ENCODE results near the gene LY6G6C. TPM values are rescaled to one million over a fixed set of nuclear protein-coding genes. Genes with fewer than 3 reads are reported as not detected.
A peak's percentile ranks its signal among the peaks of the same experiment; 100 is the strongest.

The LY6G6C gene
- total and polyA plus RNA-seq, 2 of the 13 experiments (the other 11 are each of a cell fraction or from before 2014, with no cell fraction given) = 0.15 TPM; not detected in 1

GRCh38 chr6:31739639-31740396 is 18.3 kb upstream of the LY6G6C start, which contains the start of gene MSH5 (continued):
- TF ChIP-seq, protein P1, sequence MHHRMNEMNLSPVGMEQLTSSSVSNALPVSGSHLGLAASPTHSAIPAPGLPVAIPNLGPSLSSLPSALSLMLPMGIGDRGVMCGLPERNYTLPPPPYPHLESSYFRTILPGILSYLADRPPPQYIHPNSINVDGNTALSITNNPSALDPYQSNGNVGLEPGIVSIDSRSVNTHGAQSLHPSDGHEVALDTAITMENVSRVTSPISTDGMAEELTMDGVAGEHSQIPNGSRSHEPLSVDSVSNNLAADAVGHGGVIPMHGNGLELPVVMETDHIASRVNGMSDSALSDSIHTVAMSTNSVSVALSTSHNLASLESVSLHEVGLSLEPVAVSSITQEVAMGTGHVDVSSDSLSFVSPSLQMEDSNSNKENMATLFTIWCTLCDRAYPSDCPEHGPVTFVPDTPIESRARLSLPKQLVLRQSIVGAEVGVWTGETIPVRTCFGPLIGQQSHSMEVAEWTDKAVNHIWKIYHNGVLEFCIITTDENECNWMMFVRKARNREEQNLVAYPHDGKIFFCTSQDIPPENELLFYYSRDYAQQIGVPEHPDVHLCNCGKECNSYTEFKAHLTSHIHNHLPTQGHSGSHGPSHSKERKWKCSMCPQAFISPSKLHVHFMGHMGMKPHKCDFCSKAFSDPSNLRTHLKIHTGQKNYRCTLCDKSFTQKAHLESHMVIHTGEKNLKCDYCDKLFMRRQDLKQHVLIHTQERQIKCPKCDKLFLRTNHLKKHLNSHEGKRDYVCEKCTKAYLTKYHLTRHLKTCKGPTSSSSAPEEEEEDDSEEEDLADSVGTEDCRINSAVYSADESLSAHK (CRISPR knock-in tag; IDR thresholded peaks at IDR 0.05; ENCODE audit: borderline replicate concordance) = peak; percentile 92; the same call in 1 of the 2 replicates
- TF ChIP-seq, protein P2, sequence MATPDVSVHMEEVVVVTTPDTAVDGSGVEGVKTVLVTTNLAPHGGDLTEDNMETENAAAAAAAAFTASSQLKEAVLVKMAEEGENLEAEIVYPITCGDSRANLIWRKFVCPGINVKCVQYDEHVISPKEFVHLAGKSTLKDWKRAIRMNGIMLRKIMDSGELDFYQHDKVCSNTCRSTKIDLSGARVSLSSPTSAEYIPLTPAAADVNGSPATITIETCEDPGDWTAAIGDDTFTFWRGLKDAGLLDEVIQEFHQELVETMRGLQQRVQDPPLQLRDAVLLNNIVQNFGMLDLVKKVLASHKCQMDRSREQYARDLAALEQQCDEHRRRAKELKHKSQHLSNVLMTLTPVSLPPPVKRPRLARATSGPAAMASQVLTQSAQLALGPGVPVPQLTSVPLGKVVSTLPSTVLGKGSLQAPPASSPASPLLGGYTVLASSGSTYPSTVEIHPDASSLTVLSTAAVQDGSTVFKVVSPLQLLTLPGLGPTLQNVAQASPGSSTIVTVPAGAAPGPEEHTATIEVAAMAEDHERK (CRISPR knock-in tag; IDR thresholded peaks at IDR 0.05; ENCODE audit: low read depth) = no peak
- TF ChIP-seq PBX2 (CRISPR knock-in tag; IDR thresholded peaks at IDR 0.05) (peak; percentile 69), ZNF143 (CRISPR knock-in tag; IDR thresholded peaks at IDR 0.05) (no peak; the same call in none of the 2 replicates), ZNF891 (CRISPR knock-in tag; IDR thresholded peaks at IDR 0.05) (peak; percentile 98), RARA (CRISPR knock-in tag; IDR thresholded peaks at IDR 0.05) (peak; percentile 1), SMAD3 (CRISPR knock-in tag; IDR thresholded peaks at IDR 0.05) (peak; percentile 50; the same call in 1 of the 2 replicates), ZNF512 (CRISPR knock-in tag; IDR thresholded peaks at IDR 0.05) (0 out of 2 replicates have a peak, but pooled peaks have one; percentile 6), MTA1 (CRISPR knock-in tag; IDR thresholded peaks at IDR 0.05; ENCODE audit: borderline replicate concordance) (peak; percentile 90; the same call in 1 of the 2 replicates), ZFP62 (CRISPR knock-in tag; IDR thresholded peaks at IDR 0.05) (no peak), PRPF4 (IDR thresholded peaks at IDR 0.05; ENCODE audit: low read depth, low read length, poor library complexity, severe bottlenecking) (peak; percentile 88), THAP11 (CRISPR knock-in tag; IDR thresholded peaks at IDR 0.05) (peak; percentile 76), ZNF563 (CRISPR knock-in tag; IDR thresholded peaks at IDR 0.05) (peak; percentile 99), SOX5 (CRISPR knock-in tag; IDR thresholded peaks at IDR 0.05; ENCODE audit: borderline replicate concordance) (peak; percentile 32)
- TF ChIP-seq, protein P3, sequence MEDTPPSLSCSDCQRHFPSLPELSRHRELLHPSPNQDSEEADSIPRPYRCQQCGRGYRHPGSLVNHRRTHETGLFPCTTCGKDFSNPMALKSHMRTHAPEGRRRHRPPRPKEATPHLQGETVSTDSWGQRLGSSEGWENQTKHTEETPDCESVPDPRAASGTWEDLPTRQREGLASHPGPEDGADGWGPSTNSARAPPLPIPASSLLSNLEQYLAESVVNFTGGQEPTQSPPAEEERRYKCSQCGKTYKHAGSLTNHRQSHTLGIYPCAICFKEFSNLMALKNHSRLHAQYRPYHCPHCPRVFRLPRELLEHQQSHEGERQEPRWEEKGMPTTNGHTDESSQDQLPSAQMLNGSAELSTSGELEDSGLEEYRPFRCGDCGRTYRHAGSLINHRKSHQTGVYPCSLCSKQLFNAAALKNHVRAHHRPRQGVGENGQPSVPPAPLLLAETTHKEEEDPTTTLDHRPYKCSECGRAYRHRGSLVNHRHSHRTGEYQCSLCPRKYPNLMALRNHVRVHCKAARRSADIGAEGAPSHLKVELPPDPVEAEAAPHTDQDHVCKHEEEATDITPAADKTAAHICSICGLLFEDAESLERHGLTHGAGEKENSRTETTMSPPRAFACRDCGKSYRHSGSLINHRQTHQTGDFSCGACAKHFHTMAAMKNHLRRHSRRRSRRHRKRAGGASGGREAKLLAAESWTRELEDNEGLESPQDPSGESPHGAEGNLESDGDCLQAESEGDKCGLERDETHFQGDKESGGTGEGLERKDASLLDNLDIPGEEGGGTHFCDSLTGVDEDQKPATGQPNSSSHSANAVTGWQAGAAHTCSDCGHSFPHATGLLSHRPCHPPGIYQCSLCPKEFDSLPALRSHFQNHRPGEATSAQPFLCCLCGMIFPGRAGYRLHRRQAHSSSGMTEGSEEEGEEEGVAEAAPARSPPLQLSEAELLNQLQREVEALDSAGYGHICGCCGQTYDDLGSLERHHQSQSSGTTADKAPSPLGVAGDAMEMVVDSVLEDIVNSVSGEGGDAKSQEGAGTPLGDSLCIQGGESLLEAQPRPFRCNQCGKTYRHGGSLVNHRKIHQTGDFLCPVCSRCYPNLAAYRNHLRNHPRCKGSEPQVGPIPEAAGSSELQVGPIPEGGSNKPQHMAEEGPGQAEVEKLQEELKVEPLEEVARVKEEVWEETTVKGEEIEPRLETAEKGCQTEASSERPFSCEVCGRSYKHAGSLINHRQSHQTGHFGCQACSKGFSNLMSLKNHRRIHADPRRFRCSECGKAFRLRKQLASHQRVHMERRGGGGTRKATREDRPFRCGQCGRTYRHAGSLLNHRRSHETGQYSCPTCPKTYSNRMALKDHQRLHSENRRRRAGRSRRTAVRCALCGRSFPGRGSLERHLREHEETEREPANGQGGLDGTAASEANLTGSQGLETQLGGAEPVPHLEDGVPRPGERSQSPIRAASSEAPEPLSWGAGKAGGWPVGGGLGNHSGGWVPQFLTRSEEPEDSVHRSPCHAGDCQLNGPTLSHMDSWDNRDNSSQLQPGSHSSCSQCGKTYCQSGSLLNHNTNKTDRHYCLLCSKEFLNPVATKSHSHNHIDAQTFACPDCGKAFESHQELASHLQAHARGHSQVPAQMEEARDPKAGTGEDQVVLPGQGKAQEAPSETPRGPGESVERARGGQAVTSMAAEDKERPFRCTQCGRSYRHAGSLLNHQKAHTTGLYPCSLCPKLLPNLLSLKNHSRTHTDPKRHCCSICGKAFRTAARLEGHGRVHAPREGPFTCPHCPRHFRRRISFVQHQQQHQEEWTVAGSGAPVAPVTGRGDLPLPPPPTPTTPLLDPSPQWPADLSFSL (CRISPR knock-in tag; IDR thresholded peaks at IDR 0.05) = peak; percentile 22; the same call in 1 of the 2 replicates

Measured in HepG2 (cell line).